Mesodermal cell (in vitro differentiated cells): ENCODE results near the gene CATSPERE.

Source experiments
- H3K27ac ChIP-seq: 2 replicates; pipeline ENCODE4 v1.7.0; 2013; ENCODE audit warnings: mild to moderate bottlenecking, low read depth, low read length, moderate library complexity; ENCODE audit not compliant: severe bottlenecking
- H3K36me3 ChIP-seq: 2 replicates; pipeline ENCODE4 v1.7.1; 2013; ENCODE audit warnings: mild to moderate bottlenecking, low read length, moderate library complexity; ENCODE audit not compliant: control insufficient read depth, insufficient read depth
- H3K4me1 ChIP-seq: one replicate; pipeline ENCODE4 v1.7.1; 2013; ENCODE audit warnings: mild to moderate bottlenecking, low read length; ENCODE audit not compliant: insufficient read depth, control insufficient read depth, poor library complexity, severe bottlenecking
- H3K4me3 ChIP-seq: 2 replicates; pipeline ENCODE4 v1.7.0; 2013; ENCODE audit warnings: low read length, control low read depth, mild to moderate bottlenecking; ENCODE audit not compliant: insufficient read depth, poor library complexity, severe bottlenecking; ENCODE audit errors: extremely low read depth
- H3K9me3 ChIP-seq: 2 replicates; pipeline ENCODE4 v1.7.1; 2013; ENCODE audit warnings: mild to moderate bottlenecking, low read length, moderate library complexity; ENCODE audit not compliant: control insufficient read depth
- WGBS, 2 experiments: methylation state at CpG; one replicate each; pipeline ENCODE4 v1.1.5; 2013; ENCODE audit warnings: missing lambda C conversion rate in 2 of 2; ENCODE audit not compliant: insufficient coverage in 2 of 2; 5-methylcytosine and 5-hydroxymethylcytosine counted together

CATSPERE gene

DNA sequence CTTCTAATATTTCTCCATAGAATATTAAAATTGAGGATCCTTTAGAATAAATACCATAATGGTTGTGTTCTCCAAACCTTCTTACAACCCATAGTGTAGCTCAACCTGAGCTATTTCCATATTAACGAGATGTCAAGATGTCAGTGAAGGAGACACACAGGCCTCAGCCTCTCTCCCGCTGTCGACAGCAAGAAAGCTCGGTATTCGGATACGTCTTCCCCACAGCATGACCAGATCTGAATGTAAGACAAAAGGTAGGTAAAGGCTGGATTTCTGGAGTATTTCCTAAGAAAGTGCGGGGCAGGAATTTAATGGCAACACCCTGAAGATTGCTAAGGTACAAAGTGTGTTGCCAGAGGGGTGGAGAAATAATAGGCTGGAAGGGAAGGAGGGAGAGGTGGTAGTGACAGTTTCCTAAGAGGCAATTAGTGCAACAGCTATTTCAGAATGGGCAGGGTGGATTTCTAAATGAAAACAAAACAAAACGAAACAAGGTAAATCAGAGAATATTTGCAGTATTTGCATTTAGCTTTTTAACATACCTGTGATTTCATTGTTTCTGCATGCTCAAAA, 11.1 kb upstream of the CATSPERE start:
- peaks cover 6% of the 10 kb centered on the region for H3K9me3 ChIP-seq
- peaks cover 3% of the 10 kb centered on the region for H3K36me3 ChIP-seq
- WGBS, 2 experiments, result 59 to 66% methylated on average over 7 of the region's 8 CpGs
- peak overlapping the region; percentile 92 for H3K4me3 ChIP-seq
- H3K27ac ChIP-seq, result no peak overlapping the region
- peaks cover 37% of the 10 kb centered on the region for H3K4me1 ChIP-seq

DNA sequence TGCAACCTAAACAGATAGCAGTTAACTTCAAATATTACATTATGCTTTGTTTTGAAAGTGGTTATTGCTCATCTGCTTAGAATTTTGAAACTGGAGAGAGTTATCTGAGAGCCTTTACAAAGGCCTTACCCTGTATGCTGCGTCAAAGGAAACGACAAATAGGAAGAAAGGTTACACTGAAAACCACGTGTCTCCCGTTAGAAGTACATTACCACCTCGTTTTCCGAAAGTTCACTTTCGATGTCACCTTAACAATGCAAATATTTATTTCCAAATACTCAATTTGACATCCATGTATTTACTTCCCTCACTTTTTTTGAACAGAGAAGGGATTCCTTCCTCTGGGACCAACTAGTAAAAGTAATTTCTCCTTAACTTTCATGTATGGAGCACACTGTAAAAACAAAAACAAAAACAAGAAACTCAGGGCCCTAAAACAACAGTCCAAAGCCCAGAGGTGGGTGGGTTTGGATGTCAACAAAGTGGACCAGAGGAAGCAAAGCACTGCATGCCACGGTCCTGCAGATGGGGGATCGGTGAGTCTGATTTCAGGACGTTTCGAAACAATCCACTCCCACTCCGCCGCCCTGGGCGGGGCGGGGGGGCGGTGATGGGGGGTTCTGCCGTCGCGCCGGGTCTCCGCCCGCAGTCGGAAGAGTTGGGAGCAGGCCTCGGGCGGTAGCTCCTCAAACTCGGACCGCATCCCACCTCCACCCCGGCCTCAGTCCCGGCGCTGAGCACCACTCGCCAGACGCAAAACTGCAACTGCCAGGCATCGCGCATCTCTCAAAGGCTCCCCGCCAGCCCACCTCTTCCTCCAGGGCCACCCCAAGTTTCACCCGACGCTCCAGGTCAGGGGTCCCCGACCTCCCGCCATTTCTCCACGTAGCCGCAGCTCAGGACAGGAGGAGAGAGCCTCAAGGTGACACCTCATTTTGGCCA, 10.2 kb upstream of the CATSPERE start:
- peaks cover 28% of the 10 kb centered on the region for H3K4me1 ChIP-seq
- peak overlapping the region; percentile 87 for H3K27ac ChIP-seq
- 2 to 5% methylated on average over 21 to 34 of the region's 41 CpGs for WGBS, 2 experiments
- H3K4me3 ChIP-seq, result peak overlapping the region; percentile 92
- H3K9me3 ChIP-seq, result peaks cover 6% of the 10 kb centered on the region
- H3K36me3 ChIP-seq, result peaks cover 3% of the 10 kb centered on the region

DNA sequence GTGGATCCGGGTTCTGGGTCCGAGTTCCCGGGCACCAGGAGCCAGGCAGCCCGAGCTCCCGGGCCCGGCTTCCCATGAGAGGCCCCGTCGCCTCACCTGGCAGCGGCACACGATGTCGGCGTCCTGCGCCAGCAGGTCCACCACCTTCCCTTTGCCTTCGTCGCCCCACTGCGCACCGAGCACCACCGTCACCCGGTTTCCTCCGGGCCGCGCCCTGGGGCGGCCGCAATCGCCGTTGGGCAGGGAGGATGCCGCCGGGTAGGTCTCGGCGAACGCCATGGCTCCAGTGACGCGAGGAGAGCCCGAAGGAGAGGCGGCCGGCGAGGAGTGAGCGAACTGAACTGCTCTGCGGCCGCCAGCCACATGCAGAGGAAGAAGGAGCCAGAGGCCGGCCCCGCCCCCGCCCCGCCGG, 9.5 kb upstream of the CATSPERE start, which contains the start of gene ADSS2:
Gene ADSS2, minus strand, starts transcription at position 371 of the 412 bp plus-strand sequence. Its CDS starts 92 bp downstream, at position 279.
- H3K36me3 ChIP-seq, result peaks cover 3% of the 10 kb centered on the region
- H3K4me3 ChIP-seq, result peak within 1 kb of the TSS; percentile 92
- peaks cover 10% of the 10 kb centered on the region for H3K9me3 ChIP-seq
- 0 to 1% methylated on average over 30 to 38 of the region's 45 CpGs for WGBS, 2 experiments
- peaks cover 22% of the 10 kb centered on the region for H3K4me1 ChIP-seq
- peak within 1 kb of the TSS; percentile 87 for H3K27ac ChIP-seq

DNA sequence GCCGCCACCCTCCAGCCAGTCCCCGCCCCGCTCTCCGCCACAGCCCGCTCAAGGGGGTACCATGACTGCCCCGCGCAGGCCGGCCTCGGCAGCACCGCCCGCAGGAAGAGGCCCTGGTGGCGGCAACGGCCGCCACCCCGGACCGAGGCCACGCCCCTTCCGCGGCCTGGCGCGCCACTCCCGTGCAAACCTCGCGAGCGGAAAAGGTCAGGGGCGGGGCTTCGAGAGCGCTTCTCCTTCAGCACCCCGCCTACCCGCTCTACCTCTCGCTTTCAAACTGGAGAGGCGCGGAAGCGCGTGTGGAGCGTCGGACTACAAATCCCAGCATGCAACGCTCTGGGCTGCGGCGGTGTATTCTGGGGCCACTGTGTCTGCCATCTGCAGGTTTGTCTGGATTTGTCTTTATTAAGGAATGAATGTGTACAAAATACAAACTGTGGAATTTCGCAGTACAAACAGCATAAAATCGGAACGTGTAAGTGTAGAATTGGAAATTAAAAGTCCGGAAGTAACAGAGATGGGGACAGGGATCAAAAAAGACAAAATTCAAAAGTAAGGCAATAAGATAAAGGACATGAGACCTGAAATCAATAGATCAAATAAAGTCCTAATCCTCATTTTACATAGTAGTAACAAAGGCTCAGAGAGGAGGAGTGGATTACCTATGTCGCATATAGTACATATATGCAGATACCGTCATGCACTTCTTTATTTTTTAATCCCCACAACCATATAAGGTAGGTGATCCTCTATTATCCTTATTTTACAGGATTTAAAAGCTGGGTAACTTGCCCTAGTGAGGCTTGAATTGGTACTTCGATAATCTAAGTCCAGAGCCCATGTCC, 8.9 kb upstream of the CATSPERE start:
- Histone ChIP-seq H3K27ac (peak overlapping the region; percentile 87), H3K36me3 (peaks cover 3% of the 10 kb centered on the region), H3K4me3 (peak overlapping the region; percentile 92), H3K4me1 (peaks cover 20% of the 10 kb centered on the region), H3K9me3 (peaks cover 10% of the 10 kb centered on the region)
- WGBS, 2 experiments, result 2 to 5% methylated on average over 17 to 40 of the region's 47 CpGs

DNA sequence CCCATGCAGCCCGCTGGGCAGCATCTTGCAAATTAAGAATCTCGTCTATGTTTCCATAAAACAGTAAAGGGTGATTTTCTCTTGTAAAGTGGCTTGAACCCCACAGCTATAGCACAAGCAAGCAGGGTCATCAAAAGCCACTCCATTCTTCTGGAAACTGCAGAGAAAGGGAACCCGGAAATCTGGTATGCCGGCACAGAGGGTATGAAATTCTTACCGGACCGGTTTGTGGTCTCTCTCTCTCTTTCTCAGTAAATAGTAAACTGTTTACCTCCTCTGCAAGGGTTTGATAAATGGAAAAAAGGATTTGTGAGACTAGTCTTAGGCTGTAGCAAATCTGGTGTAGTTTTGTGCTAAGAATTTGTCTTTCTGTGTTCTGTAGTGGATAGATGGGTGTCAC, 6.7 kb upstream of the CATSPERE start:
- Histone ChIP-seq H3K27ac (no peak overlapping the region), H3K9me3 (peaks cover 11% of the 10 kb centered on the region), H3K4me3 (no peak overlapping the region), H3K4me1 (peaks cover 7% of the 10 kb centered on the region), H3K36me3 (no peaks in the 10 kb centered on the region)
- 67 to 100% methylated on average over 1 of the region's 6 CpGs for WGBS, 2 experiments

DNA sequence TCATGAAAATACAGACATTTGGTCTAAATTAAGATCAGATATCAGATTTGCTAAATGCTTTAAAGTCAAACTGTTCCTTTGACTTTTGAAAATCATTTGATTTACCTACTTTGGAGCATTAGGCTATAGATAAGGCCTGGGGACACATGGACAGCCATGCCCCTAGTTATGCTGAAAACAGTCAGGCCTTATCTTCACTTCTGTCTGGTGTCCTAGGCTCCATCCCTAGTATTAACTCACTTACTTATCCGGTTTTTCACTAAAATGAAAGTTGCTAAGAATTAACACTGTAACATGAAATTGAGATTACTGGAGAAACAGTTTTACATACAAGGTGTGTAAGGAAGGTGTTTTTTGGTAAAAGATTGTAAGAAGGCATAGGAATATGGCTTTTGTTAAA, 4.5 kb upstream of the CATSPERE start:
- Histone ChIP-seq H3K4me3 (no peak overlapping the region), H3K27ac (no peak overlapping the region), H3K4me1 (no peaks in the 10 kb centered on the region), H3K9me3 (peaks cover 20% of the 10 kb centered on the region), H3K36me3 (no peaks in the 10 kb centered on the region)
- WGBS, 2 experiments, result no CpG with 5 or more reads among the region's 1 CpG

DNA sequence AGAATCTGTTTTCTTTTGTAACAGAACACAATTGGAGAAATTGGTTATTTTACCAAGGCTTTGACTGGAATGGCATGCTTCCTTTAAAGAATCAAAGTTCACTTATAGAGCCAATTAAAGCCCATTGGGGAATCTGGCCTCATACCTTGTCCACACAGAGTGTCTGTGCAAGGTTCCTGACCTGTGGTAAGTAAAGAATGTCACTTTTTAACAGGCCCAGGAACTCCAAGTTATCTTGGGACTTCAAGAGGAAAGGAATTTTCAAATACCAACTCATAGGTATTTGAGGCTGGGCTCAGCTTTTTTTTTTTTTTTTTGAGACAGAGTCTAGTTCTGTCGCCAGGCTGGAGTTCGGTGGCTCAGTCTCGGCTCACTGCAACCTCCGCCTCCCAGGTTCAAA, 2.3 kb upstream of the CATSPERE start:
- Histone ChIP-seq H3K4me3 (no peak overlapping the region), H3K27ac (no peak overlapping the region), H3K9me3 (peaks cover 15% of the 10 kb centered on the region), H3K36me3 (no peaks in the 10 kb centered on the region), H3K4me1 (no peaks in the 10 kb centered on the region)
- no CpG with 5 or more reads among the region's 4 CpGs for WGBS, 2 experiments

DNA sequence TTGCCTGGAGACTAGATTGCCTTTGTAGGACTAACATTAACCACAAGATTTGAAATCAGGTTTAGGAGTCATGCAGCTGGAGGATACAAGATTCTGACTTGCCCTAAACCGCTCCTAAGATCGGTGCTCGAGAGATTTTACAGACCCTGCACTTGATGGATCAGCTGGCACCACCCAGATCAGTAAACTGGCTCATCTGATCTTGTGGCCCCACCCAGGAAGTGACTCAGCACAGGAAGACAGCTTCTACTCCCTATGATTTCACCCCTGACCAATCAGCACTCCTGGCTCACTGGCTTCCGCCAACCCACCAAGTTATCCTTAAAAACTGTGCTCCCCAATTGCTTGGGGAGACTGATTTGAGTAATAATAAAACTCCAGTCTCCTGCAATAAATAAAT, 876 bp upstream of the CATSPERE start:
- Histone ChIP-seq H3K27ac (no peak overlapping the region), H3K36me3 (no peaks in the 10 kb centered on the region), H3K9me3 (peaks cover 14% of the 10 kb centered on the region), H3K4me3 (no peak overlapping the region), H3K4me1 (no peaks in the 10 kb centered on the region)
- 97% methylated on average over 3 of the region's 4 CpGs for WGBS, 2 experiments

DNA sequence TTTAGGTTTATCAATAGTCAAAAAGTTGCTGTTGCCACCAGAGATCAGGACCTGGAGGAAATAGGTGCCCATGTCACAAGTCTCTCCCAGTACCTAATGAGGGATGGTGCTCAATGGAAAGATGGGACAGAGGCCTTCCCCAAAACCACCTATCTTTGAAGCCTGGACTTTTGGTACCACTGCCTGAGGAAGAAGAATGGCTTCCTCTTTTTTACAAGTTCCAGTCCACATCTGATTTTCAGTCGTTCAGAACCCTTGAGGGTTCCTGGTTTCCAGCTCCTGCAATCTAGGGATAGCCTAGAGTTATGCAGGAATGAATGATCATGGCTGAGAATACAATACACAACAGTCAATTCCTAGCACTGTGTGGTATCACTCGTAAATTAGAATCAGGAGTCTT, 5.7 kb downstream of the CATSPERE start:
- no peaks in the 10 kb centered on the region for H3K36me3 ChIP-seq
- no peaks in the 10 kb centered on the region for H3K9me3 ChIP-seq
- no CpG with 5 or more reads among the region's 2 CpGs for WGBS, 2 experiments
- no peak overlapping the region for H3K27ac ChIP-seq
- H3K4me1 ChIP-seq, result no peaks in the 10 kb centered on the region
- no peak overlapping the region for H3K4me3 ChIP-seq

DNA sequence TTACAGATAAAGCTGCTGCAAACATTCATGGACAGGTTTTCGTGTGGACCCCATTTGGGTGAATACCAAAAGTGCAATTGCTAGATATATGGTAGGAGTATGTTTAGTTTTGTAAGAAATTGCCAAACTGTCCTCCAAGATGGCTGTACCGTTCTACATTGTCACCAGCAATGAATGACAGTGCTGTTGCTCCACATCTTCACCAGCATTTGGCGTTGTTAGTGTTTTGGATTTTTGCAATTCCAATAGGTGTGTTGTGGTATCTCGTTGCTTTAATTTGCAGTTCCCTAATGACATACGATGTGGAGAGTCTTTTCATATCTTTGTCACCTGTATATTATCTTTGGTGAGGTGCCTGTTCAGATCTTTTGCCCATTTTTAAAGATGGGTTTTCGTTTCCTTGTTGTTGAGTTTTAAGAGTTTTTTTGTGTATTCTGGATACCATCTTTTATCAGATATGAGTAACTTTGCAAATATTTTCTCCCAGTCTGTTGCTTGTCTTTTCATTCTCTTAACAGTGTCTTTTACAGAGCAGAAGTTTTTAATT, 12.1 kb downstream of the CATSPERE start:
- Histone ChIP-seq H3K4me1 (no peaks in the 10 kb centered on the region), H3K4me3 (no peak overlapping the region), H3K27ac (no peak overlapping the region), H3K36me3 (no peaks in the 10 kb centered on the region), H3K9me3 (no peaks in the 10 kb centered on the region)
- WGBS, 2 experiments, result 95 to 97% methylated on average over 3 to 4 of the region's 6 CpGs
